Adrenal gland (tissue), 5 donors: ENCODE measurements around the gene RBM47.

Experiments used
- CTCF ChIP-seq, 6 experiments: fragments of 450-650 bp in 4 of 6; fragments of 200-600 bp in 2 of 6; sonication (generic) in 1 of 6; IDR thresholded peaks; 1 replicate in 5 of 6; 2 replicates in 1 of 6; pipeline versions ENCODE4 v1.5.1 to v1.8.0; 2016 to 2021; ENCODE audit warnings: antibody characterized with exemption in 6 of 6, mild to moderate bottlenecking in 2 of 6, moderate library complexity in 1 of 6
- POLR2A ChIP-seq, 2 donors: fragments of 450-650 bp; IDR thresholded peaks; one replicate each; pipeline ENCODE4 v1.6.1; 2017; ENCODE audit warnings: antibody characterized with exemption in 2 of 2, mild to moderate bottlenecking in 2 of 2, moderate library complexity in 1 of 2
- donor health status: DM: no; HTN: no; CAD: no.

GRCh38 chr4:40379248-40379647, 250.4 kb downstream of the RBM47 start:
- TF ChIP-seq CTCF (IDR thresholded peaks at IDR 0.05) (no peak), POLR2A (IDR thresholded peaks at IDR 0.05) (no peak)
